H1 (cell line): ENCODE data around the gene KRT76.

ENCODE experiments used
- CTCF ChIP-seq, 3 experiments: IDR thresholded peaks; 1 replicate in 2 of 3; 2 replicates in 1 of 3; pipeline versions ENCODE4 v1.5.1 to v1.6.1; 2011; ENCODE audit warnings: low read length in 3 of 3, mild to moderate bottlenecking in 3 of 3, inconsistent platforms in 2 of 3, low read depth in 1 of 3, moderate library complexity in 1 of 3; ENCODE audit not compliant: insufficient read depth in 1 of 3; ENCODE audit errors: control extremely low read depth in 1 of 3
- TCF12 ChIP-seq: IDR thresholded peaks from 2 replicates; pipeline ENCODE4 v1.6.1; 2011; ENCODE audit warnings: low read depth, mild to moderate bottlenecking, low read length
- ZNF274 ChIP-seq: IDR thresholded peaks from 2 replicates; pipeline ENCODE4 v1.7.0; 2012; ENCODE audit warnings: low read length, borderline replicate concordance; ENCODE audit errors: extremely low read depth

GRCh38 chr12:52765702-52766101 is 11.4 kb downstream of the KRT76 start:
- TF ChIP-seq CTCF (IDR thresholded peaks at IDR 0.05; ENCODE audit: control extremely low read depth in 1 of 3, insufficient read depth in 1 of 3, low read depth in 1 of 3, low read length in 3 of 3) = no peak
- no peak for TF ChIP-seq TCF12
- no peak for TF ChIP-seq ZNF274
